Measurements from ENCODE around the gene RIPPLY1.

DNA sequence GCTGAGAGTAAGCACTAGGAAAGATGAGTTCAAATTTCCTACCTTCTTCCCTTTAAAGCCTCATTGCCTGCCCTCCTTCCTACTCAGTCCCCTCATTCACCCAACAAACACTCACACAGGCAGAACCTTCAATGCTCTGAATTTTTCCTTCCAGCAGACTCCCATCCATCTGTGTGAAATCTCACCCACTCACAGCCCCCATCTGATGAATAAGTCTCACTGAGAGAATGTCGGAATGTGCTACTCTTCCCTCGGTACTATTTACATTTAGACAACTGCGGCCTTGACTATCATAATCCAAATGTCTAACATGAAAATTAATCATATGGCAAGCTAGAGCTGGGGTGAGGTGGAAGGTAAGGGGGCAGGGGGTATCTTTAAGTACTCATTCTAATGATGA lies 36.4 kb upstream of the RIPPLY1 start:
- TF ChIP-seq, protein P1, sequence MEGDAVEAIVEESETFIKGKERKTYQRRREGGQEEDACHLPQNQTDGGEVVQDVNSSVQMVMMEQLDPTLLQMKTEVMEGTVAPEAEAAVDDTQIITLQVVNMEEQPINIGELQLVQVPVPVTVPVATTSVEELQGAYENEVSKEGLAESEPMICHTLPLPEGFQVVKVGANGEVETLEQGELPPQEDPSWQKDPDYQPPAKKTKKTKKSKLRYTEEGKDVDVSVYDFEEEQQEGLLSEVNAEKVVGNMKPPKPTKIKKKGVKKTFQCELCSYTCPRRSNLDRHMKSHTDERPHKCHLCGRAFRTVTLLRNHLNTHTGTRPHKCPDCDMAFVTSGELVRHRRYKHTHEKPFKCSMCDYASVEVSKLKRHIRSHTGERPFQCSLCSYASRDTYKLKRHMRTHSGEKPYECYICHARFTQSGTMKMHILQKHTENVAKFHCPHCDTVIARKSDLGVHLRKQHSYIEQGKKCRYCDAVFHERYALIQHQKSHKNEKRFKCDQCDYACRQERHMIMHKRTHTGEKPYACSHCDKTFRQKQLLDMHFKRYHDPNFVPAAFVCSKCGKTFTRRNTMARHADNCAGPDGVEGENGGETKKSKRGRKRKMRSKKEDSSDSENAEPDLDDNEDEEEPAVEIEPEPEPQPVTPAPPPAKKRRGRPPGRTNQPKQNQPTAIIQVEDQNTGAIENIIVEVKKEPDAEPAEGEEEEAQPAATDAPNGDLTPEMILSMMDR (conservative IDR thresholded peaks at IDR 0.05): no peak
- TF ChIP-seq EZH2 (IDR thresholded peaks at IDR 0.05; ENCODE audit: low read depth): no peak

All from PC-9 (cell line).